ENCODE results near the gene SCN9A.

GRCh38 chr2:166148500-166149400, 227.0 kb downstream of the SCN9A start:
- no peak for TF ChIP-seq POLR2A (IDR thresholded peaks at IDR 0.05)
- no peak for TF ChIP-seq CTCF (IDR thresholded peaks at IDR 0.05)

Data from adrenal gland (tissue), 5 donors.